Heart right ventricle (tissue), 16 donors: ENCODE measurements around the gene CRTC1. TPM values are rescaled to one million over a fixed set of nuclear protein-coding genes. Genes with fewer than 3 reads are reported as not detected.

Experiments used
- ATAC-seq, 8 donors: fragments of 200-7000 bp; cut with Tn5 transposase; one replicate each; pipeline ENCODE4 v1.9.1; 2020; ENCODE audit warnings: mild to moderate bottlenecking in 8 of 8, moderate library complexity in 8 of 8, moderate number of reproducible peaks in 1 of 8
- DNase-seq, 2 donors: peaks; one replicate each; pipeline ENCODE4 v3.0.0-alpha.2; 2020
- H3K27ac ChIP-seq, 10 donors: fragments of 200-600 bp; sonication (generic) in 2 of 10; one replicate each; pipeline versions ENCODE4 v1.5.0 to v1.8.0; 2020 to 2022; ENCODE audit warnings: mild to moderate bottlenecking in 3 of 10
- H3K27me3 ChIP-seq, 7 donors: fragments of 200-600 bp; one replicate each; pipeline ENCODE4 v1.8.0; 2021 to 2022; ENCODE audit warnings: mild to moderate bottlenecking in 2 of 7
- H3K36me3 ChIP-seq, 9 donors: fragments of 200-600 bp; sonication (generic) in 1 of 9; one replicate each; pipeline versions ENCODE4 v1.5.0 to v1.8.0; 2020 to 2022; ENCODE audit warnings: mild to moderate bottlenecking in 2 of 9
- H3K4me1 ChIP-seq, 9 donors: fragments of 200-600 bp; sonication (generic) in 1 of 9; one replicate each; pipeline versions ENCODE4 v1.5.0 to v1.8.0; 2020 to 2022; ENCODE audit warnings: mild to moderate bottlenecking in 4 of 9
- H3K4me3 ChIP-seq, 10 donors: fragments of 200-600 bp; sonication (generic) in 2 of 10; one replicate each; pipeline versions ENCODE4 v1.5.0 to v1.8.0; 2020 to 2022; ENCODE audit warnings: mild to moderate bottlenecking in 7 of 10, moderate library complexity in 2 of 10
- H3K9me3 ChIP-seq, 11 donors: fragments of 200-600 bp in 10 of 11; sonication (generic) in 2 of 11; one replicate each; pipeline versions ENCODE4 v1.5.0 to v1.8.0; 2013 to 2022; ENCODE audit warnings: mild to moderate bottlenecking in 2 of 11, control low read depth in 1 of 11, moderate library complexity in 1 of 11
- CTCF ChIP-seq, 9 donors: fragments of 200-600 bp; sonication (generic) in 2 of 9; IDR thresholded peaks; one replicate each; pipeline versions ENCODE4 v1.5.0 to v1.8.0; 2021 to 2022; ENCODE audit warnings: antibody characterized with exemption in 9 of 9, mild to moderate bottlenecking in 5 of 9, moderate library complexity in 1 of 9
- WGBS, 2 donors: extraction: QIAGEN DNeasy Blood & Tissue Kit; methylation state at CpG; one replicate each; pipeline ENCODE4 v1.1.7; 2013; ENCODE audit warnings: inconsistent platforms in 1 of 2; 5-methylcytosine and 5-hydroxymethylcytosine counted together
- intact Hi-C, 10 donors: fragments of 100-400 bp; cut with DNase I; formaldehyde crosslinking; loops; one replicate each; pipeline versions ENCODE4 v1.11.1 to v1.14.2; 2022
- polyA plus RNA-seq, 2 donors: library from polyadenylated mRNA; stranded (reverse); fragments of 200-250 nt; gene quantifications; one replicate each; pipeline ENCODE4 v1.2.3, GENCODE V29; 2013
- total RNA-seq, 10 donors: library from RNA; stranded (reverse); fragmentation: NEBNext Ultra II Directional in 3 of 10; extraction: Animal tissue kit (Norgen Biotek cat#: 25700) in 3 of 10; gene quantifications; one replicate each; pipeline versions ENCODE4 v1.2.1 to v1.2.4, GENCODE V29; 2021 to 2023
- donor health status: Arrhythmogenic right ventricular cardiomyopathy.
- donor health status: ischemic (EF 13 %, LVEDD 7.1; RV severe dilation, severe dysfunction).
- donor health status: healthy with polysubstance abuse.
- donor health status: DM: no; HTN: yes; CAD: no.
- donor health status: DM: no; HTN: no; CAD: no.
- donor health status: ischemic (EF 25% LVEDD 6.9; RV normal size, moderate dysfunction).
- donor health status: ischemic (EF 25% LVEDD 5.7; RV mildly dilated, moderate dysfunction).
- donor health status: healthy.
- donor health status: DM: yes; HTN: yes; CAD: no.
- donor health status: Ischemic cardiomyopathy.
- donor health status: ischemic (EF 35%, LVEDD 5.7; RV mildly dilated, moderate dysfunction).
- donor health status: nonischemic (EF 11% LVEDD 7.7; RV severe dilation, severe dysfunction).
- donor health status: DM: yes; HTN: yes; CAD: no.
- donor health status: PGD.
- donor health status: ischemic (EF 29% LVEDD 5.4; RV normal size, mild dysfunction).
- donor health status: nonischemic (EF 23%, LVEDD 6.1; RV moderate dilation, normal function).

CRTC1 gene
- total and polyA plus RNA-seq, 12 donors = 3.2 to 11.8 (median 9.1) TPM

- no peak for ATAC-seq
- H3K36me3 ChIP-seq = no peaks in the 10 kb centered on the region
- 83 to 88% methylated on average over 9 of the region's 9 CpGs for WGBS, 2 donors
- H3K27ac ChIP-seq = no peak overlapping the region
- peaks cover 0 to 5% (median 0%) of the 10 kb centered on the region in 7 donors for H3K27me3 ChIP-seq
- intact Hi-C loops = no loop called here
- no peak for TF ChIP-seq CTCF (IDR thresholded peaks at IDR 0.05)
- no peak overlapping the region for H3K4me3 ChIP-seq
- H3K9me3 ChIP-seq = no peaks in the 10 kb centered on the region
- DNase-seq = no peak
- no peaks in the 10 kb centered on the region for H3K4me1 ChIP-seq
These were observed 134.1 kb downstream of the CRTC1 start for GRCh38 chr19:18817574-18817973.

DNA sequence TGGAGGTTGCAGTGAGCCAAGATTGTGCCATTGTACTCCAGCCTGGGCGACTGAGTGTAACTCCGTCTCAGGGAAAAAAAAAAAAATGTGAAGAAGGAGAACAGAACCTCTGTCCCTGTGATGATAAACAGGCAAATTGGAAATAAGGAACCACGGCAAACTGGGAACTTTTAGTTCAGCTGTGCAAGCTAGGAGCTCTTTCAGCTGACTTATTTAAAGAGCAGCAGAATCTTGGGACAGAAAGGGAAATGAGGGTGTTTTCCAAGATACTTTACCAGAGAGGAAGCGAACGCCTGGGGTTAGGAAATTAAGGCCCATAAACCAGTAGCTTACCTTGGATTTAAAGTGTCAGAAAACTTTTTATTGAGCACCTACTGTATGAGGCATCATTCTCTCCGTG, 145.3 kb downstream of the CRTC1 start:
- Histone ChIP-seq H3K27ac (no peak overlapping the region), H3K4me3 (no peak overlapping the region), H3K27me3 (peaks cover 0 to 11% (median 0%) of the 10 kb centered on the region in 7 donors), H3K9me3 (peaks cover 0 to 23% (median 8%) of the 10 kb centered on the region in 11 donors), H3K4me1 (peaks cover 4 to 20% (median 17%) of the 10 kb centered on the region in 9 donors), H3K36me3 (no peaks in the 10 kb centered on the region)
- intact Hi-C loops = no loop called here
- WGBS, 2 donors = 54 to 55% methylated on average over 6 of the region's 6 CpGs
- DNase-seq = no peak
- ATAC-seq = no peak
- TF ChIP-seq CTCF (IDR thresholded peaks at IDR 0.05) = no peak

DNA sequence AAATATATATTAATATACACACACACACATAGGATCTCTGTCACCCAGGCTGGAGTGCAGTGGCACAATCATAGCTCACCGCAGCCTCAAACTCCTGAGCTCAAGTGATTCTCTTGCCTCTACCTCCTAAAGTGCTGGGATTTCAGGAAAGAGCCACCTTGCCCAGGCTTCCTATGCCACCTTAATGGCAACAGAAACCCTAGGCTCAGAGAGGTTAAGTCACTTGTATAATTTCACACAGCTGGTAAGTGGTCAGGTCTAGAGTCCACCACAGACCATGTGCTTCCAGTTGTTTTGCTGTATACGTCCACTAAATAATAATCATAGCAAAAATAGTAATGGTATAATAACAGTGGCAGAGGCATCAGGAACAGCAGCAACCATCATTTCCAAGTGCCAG, 147.0 kb downstream of the CRTC1 start:
- Histone ChIP-seq H3K27ac (no peak overlapping the region), H3K9me3 (peaks cover 0 to 23% (median 8%) of the 10 kb centered on the region in 11 donors), H3K4me1 (peaks cover 13 to 37% (median 34%) of the 10 kb centered on the region in 9 donors), H3K4me3 (no peak overlapping the region), H3K27me3 (peaks cover 0 to 11% (median 0%) of the 10 kb centered on the region in 7 donors), H3K36me3 (peaks cover 0 to 15% (median 0%) of the 10 kb centered on the region in 9 donors)
- WGBS, 2 donors = 84 to 87% methylated on average over 2 of the region's 2 CpGs
- intact Hi-C loops = loop anchor here in 5 of 10 donors (5.0 to 10.0 kb wide), 3 partner anchors 146 to 156 kb away; partner anchors contain the start of gene CRTC1 (in 4 of the 5)
- DNase-seq (no peak), ATAC-seq (no peak)
- TF ChIP-seq CTCF (IDR thresholded peaks at IDR 0.05) = no peak

- WGBS, 2 donors = 0 to 1% methylated on average over 90 to 95 of the region's 96 CpGs
- TF ChIP-seq CTCF (IDR thresholded peaks at IDR 0.05) = peak in 3 of 9 donors; percentile 9 to 24 (median 18)
- Histone ChIP-seq H3K4me3 (peak within 1 kb of the TSS; percentile 69 to 99 (median 90)), H3K36me3 (peaks cover 0 to 25% (median 0%) of the 10 kb centered on the region in 9 donors), H3K4me1 (peaks cover 13 to 49% (median 44%) of the 10 kb centered on the region in 9 donors), H3K27me3 (peaks cover 0 to 6% (median 0%) of the 10 kb centered on the region in 7 donors), H3K27ac (peak within 1 kb of the TSS in 9 of 10 donors; percentile 84 to 96 (median 86)), H3K9me3 (peaks cover 0 to 13% (median 6%) of the 10 kb centered on the region in 11 donors)
- ATAC-seq (peak; percentile 92 to 97 (median 96)), DNase-seq (peak; percentile 93 to 98)
- intact Hi-C loops = loop anchor here in 5 of 10 donors (5.0 to 10.0 kb wide), 3 partner anchors 147 to 157 kb away; partner anchors contain the start of gene CRTC1 (in 4 of the 5)
These were observed 148.2 kb downstream of the CRTC1 start, which contains the start of gene UPF1 for GRCh38 chr19:18831524-18832305. Gene UPF1, plus strand, starts transcription at chr19:18831959. Its CDS starts 251 bp downstream, at chr19:18832210.

Other genes with a start within 250 kb of the CRTC1 start
- gene ISYNA1, start 245.5 kb upstream of the CRTC1 start, total RNA-seq = 10 to 100 TPM; 12.6 to 40.7 (median 18.0) TPM
- 100 to 1,000 TPM in 1 of 2 donors, 10 to 100 TPM in 1; 21.4 to 137 TPM for gene ISYNA1, start 245.5 kb upstream of the CRTC1 start, polyA plus RNA-seq
- gene ELL, start 161.6 kb upstream of the CRTC1 start, total RNA-seq = 10 to 100 TPM in 2 of 10 donors, 1 to 10 TPM in 8; 5.7 to 13.1 (median 7.5) TPM
- gene ELL, start 161.6 kb upstream of the CRTC1 start, polyA plus RNA-seq = 1 to 10 TPM; 4.0 to 6.7 TPM
- 100 to 1,000 TPM; 132 to 196 (median 151) TPM for gene FKBP8, start 140.1 kb upstream of the CRTC1 start, total RNA-seq
- 100 to 1,000 TPM; 153 to 308 TPM for gene FKBP8, start 140.1 kb upstream of the CRTC1 start, polyA plus RNA-seq
- gene KXD1, start 125.8 kb upstream of the CRTC1 start, total RNA-seq = 10 to 100 TPM; 35.6 to 63.9 (median 45.6) TPM
- 10 to 100 TPM; 41.2 to 88.6 TPM for gene KXD1, start 125.8 kb upstream of the CRTC1 start, polyA plus RNA-seq
- gene UBA52, start 111.8 kb upstream of the CRTC1 start, total RNA-seq = 100 to 1,000 TPM; 634 to 883 (median 716) TPM
- 1,000 to 10,000 TPM; 1,270 to 1,276 TPM for gene UBA52, start 111.8 kb upstream of the CRTC1 start, polyA plus RNA-seq
- 10 to 100 TPM; 63.4 to 96.3 (median 68.7) TPM for gene REX1BD, start 94.9 kb upstream of the CRTC1 start, total RNA-seq
- 100 to 1,000 TPM in 1 of 2 donors, 10 to 100 TPM in 1; 58.5 to 107 TPM for gene REX1BD, start 94.9 kb upstream of the CRTC1 start, polyA plus RNA-seq
- gene CRLF1, start 76.9 kb upstream of the CRTC1 start, total RNA-seq = 10 to 100 TPM in 3 of 10 donors, 1 to 10 TPM in 6, under 1 TPM in 1; 0.68 to 42.1 (median 4.5) TPM
- 100 to 1,000 TPM; 154 to 161 TPM for gene CRLF1, start 76.9 kb upstream of the CRTC1 start, polyA plus RNA-seq
- 1 to 10 TPM in 5 of 10 donors, under 1 TPM in 5; 0.13 to 4.5 (median 0.89) TPM for gene TMEM59L, start 70.8 kb upstream of the CRTC1 start, total RNA-seq
- 10 to 100 TPM in 1 of 2 donors, 1 to 10 TPM in 1; 2.5 to 13.8 TPM for gene TMEM59L, start 70.8 kb upstream of the CRTC1 start, polyA plus RNA-seq
- gene KLHL26, start 46.7 kb upstream of the CRTC1 start, total RNA-seq = 1 to 10 TPM; 4.6 to 8.2 (median 6.3) TPM
- gene KLHL26, start 46.7 kb upstream of the CRTC1 start, polyA plus RNA-seq = 1 to 10 TPM; 3.4 to 4.6 TPM
- gene COMP, start 107.6 kb downstream of the CRTC1 start, total RNA-seq = 1 to 10 TPM in 3 of 10 donors, under 1 TPM in 5, not detected in 2; 0.13 to 5.9 (median 0.43) TPM
- 1 to 10 TPM in 1 of 2 donors, under 1 TPM in 1; 0.29 to 2.4 TPM for gene COMP, start 107.6 kb downstream of the CRTC1 start, polyA plus RNA-seq
- gene UPF1, start 148.3 kb downstream of the CRTC1 start, total RNA-seq = 10 to 100 TPM; 32.3 to 44.3 (median 37.5) TPM
- 10 to 100 TPM; 25.2 to 36.7 TPM for gene UPF1, start 148.3 kb downstream of the CRTC1 start, polyA plus RNA-seq
- 1 to 10 TPM in 6 of 10 donors, under 1 TPM in 4; 0.42 to 3.3 (median 1.3) TPM for gene CERS1, start 212.5 kb downstream of the CRTC1 start, total RNA-seq
- under 1 TPM; 0.37 to 0.49 TPM for gene CERS1, start 212.5 kb downstream of the CRTC1 start, polyA plus RNA-seq
- gene COPE, start 235.7 kb downstream of the CRTC1 start, total RNA-seq = 100 to 1,000 TPM; 102 to 157 (median 117) TPM
- gene COPE, start 235.7 kb downstream of the CRTC1 start, polyA plus RNA-seq = 100 to 1,000 TPM; 166 to 302 TPM
- gene DDX49, start 236.0 kb downstream of the CRTC1 start, total RNA-seq = 10 to 100 TPM; 16.2 to 29.8 (median 21.3) TPM
- 10 to 100 TPM; 44.4 to 74.5 TPM for gene DDX49, start 236.0 kb downstream of the CRTC1 start, polyA plus RNA-seq